H9 (cell line): ENCODE data around the gene LMOD3. TPM values are rescaled to one million over a fixed set of nuclear protein-coding genes. Genes with fewer than 3 reads are reported as not detected.

Source experiments
- DNase-seq: peaks from one replicate; pipeline ENCODE4 v3.0.0-alpha.2; 2017
- H2AFZ ChIP-seq: one replicate; pipeline ENCODE4 v1.6.1; 2013; ENCODE audit warnings: mild to moderate bottlenecking, low read length, control low read depth, moderate library complexity
- H2AK5ac ChIP-seq: 2 replicates; pipeline ENCODE4 v1.6.1; 2013; ENCODE audit warnings: low read length, control low read depth, mixed read lengths; ENCODE audit not compliant: insufficient read length
- H2BK120ac ChIP-seq: one replicate; pipeline ENCODE4 v1.6.1; 2013; ENCODE audit warnings: low read depth, mild to moderate bottlenecking, low read length, control low read depth, inconsistent platforms; ENCODE audit not compliant: poor library complexity, severe bottlenecking
- H2BK12ac ChIP-seq: 2 replicates; pipeline ENCODE4 v1.6.1; 2013; ENCODE audit warnings: low read length, control low read depth, mixed read lengths, low read depth; ENCODE audit not compliant: insufficient read length
- H2BK15ac ChIP-seq: 2 replicates; pipeline ENCODE4 v1.6.1; 2013; ENCODE audit warnings: low read depth, low read length, control low read depth
- H2BK20ac ChIP-seq: one replicate; pipeline ENCODE4 v1.6.1; 2013; ENCODE audit warnings: low read depth, mild to moderate bottlenecking, low read length, control low read depth, inconsistent platforms; ENCODE audit not compliant: poor library complexity, severe bottlenecking
- H2BK5ac ChIP-seq: 2 replicates; pipeline ENCODE4 v1.6.1; 2013; ENCODE audit warnings: low read length, control low read depth, mixed read lengths; ENCODE audit not compliant: insufficient read length
- H3K14ac ChIP-seq: 2 replicates; pipeline ENCODE4 v1.6.1; 2013; ENCODE audit warnings: low read length, control low read depth; ENCODE audit not compliant: insufficient read depth
- H3K18ac ChIP-seq: 2 replicates; pipeline ENCODE4 v1.6.1; 2013; ENCODE audit warnings: low read depth, mild to moderate bottlenecking, mixed read lengths, low read length, control low read depth; ENCODE audit not compliant: insufficient read length
- H3K23ac ChIP-seq: 2 replicates; pipeline ENCODE4 v1.6.1; 2013; ENCODE audit warnings: low read length, control low read depth, mixed read lengths, low read depth; ENCODE audit not compliant: insufficient read length
- H3K23me2 ChIP-seq: 2 replicates; pipeline ENCODE4 v1.6.1; 2013; ENCODE audit warnings: low read depth, mild to moderate bottlenecking, mixed read lengths, low read length, control low read depth; ENCODE audit not compliant: insufficient read length, poor library complexity, severe bottlenecking
- H3K27ac ChIP-seq: 2 replicates; pipeline ENCODE4 v1.5.1; 2013; ENCODE audit warnings: low read length, control low read depth, mixed read lengths, low read depth; ENCODE audit not compliant: insufficient read length
- H3K27me3 ChIP-seq: 2 replicates; pipeline ENCODE4 v1.6.1; 2013; ENCODE audit warnings: low read length, control low read depth, inconsistent platforms; ENCODE audit not compliant: insufficient read depth
- H3K4ac ChIP-seq: 2 replicates; pipeline ENCODE4 v1.6.1; 2013; ENCODE audit warnings: low read depth, mild to moderate bottlenecking, control low read depth, inconsistent platforms, low read length, moderate library complexity
- H3K4me1 ChIP-seq: 2 replicates; pipeline ENCODE4 v1.6.1; 2013; ENCODE audit warnings: low read length, control low read depth, inconsistent platforms; ENCODE audit not compliant: insufficient read depth
- H3K4me2 ChIP-seq: 2 replicates; pipeline ENCODE4 v1.6.1; 2013; ENCODE audit warnings: low read length, control low read depth, mixed read lengths; ENCODE audit not compliant: insufficient read length, insufficient read depth
- H3K56ac ChIP-seq: 2 replicates; pipeline ENCODE4 v1.6.1; 2013; ENCODE audit warnings: low read depth, mild to moderate bottlenecking, mixed read lengths, low read length, control low read depth; ENCODE audit not compliant: insufficient read length
- H3K79me1 ChIP-seq: 2 replicates; pipeline ENCODE4 v1.6.1; 2013; ENCODE audit warnings: low read depth, mild to moderate bottlenecking, moderate library complexity, low read length, control low read depth, inconsistent platforms; ENCODE audit not compliant: insufficient read depth, poor library complexity, severe bottlenecking
- H3K79me2 ChIP-seq: 2 replicates; pipeline ENCODE4 v1.6.1; 2013; ENCODE audit warnings: low read length, control low read depth, inconsistent platforms; ENCODE audit not compliant: insufficient read depth
- H3K9ac ChIP-seq: 2 replicates; pipeline ENCODE4 v1.6.1; 2013; ENCODE audit warnings: low read length, control low read depth, mixed read lengths; ENCODE audit not compliant: insufficient read length; ENCODE audit errors: extremely low read depth
- H3K9me3 ChIP-seq: one replicate; pipeline ENCODE4 v1.6.1; 2013; ENCODE audit warnings: low read depth, low read length, inconsistent platforms; ENCODE audit not compliant: control insufficient read depth
- H3T11ph ChIP-seq: one replicate; pipeline ENCODE4 v1.6.1; 2013; ENCODE audit warnings: mild to moderate bottlenecking, low read length, control low read depth, inconsistent platforms
- H4K20me1 ChIP-seq: one replicate; pipeline ENCODE4 v1.6.1; 2013; ENCODE audit not compliant: control insufficient read depth, insufficient read length, insufficient read depth
- H4K5ac ChIP-seq: 2 replicates; pipeline ENCODE4 v1.6.1; 2013; ENCODE audit warnings: low read depth, mild to moderate bottlenecking, mixed read lengths, low read length, control low read depth; ENCODE audit not compliant: insufficient read length
- H4K8ac ChIP-seq: replicated peaks from 2 replicates; pipeline ENCODE4 v1.6.1; 2013; ENCODE audit warnings: low read length, control low read depth, mixed read lengths, low read depth; ENCODE audit not compliant: insufficient read length
- H4K91ac ChIP-seq: 2 replicates; pipeline ENCODE4 v1.6.1; 2013; ENCODE audit warnings: low read depth, mild to moderate bottlenecking, moderate library complexity, mixed read lengths, low read length, control low read depth; ENCODE audit not compliant: insufficient read length
- H3K27ac Mint-ChIP-seq, 3 experiments: 2 replicates in 2 of 3; 3 replicates in 1 of 3; pipeline ENCODE4 v1.8.0; 2020 to 2021; ENCODE audit warnings: mixed read lengths in 3 of 3, mild to moderate bottlenecking in 1 of 3, moderate library complexity in 1 of 3
- H3K27me3 Mint-ChIP-seq: 2 replicates; pipeline ENCODE4 v1.8.0; 2021; ENCODE audit warnings: low read depth, mild to moderate bottlenecking, moderate library complexity, mixed read lengths
- H3K36me3 Mint-ChIP-seq, 3 experiments: 2 replicates in 2 of 3; 3 replicates in 1 of 3; pipeline ENCODE4 v1.8.0; 2020 to 2021; ENCODE audit warnings: low read depth in 3 of 3, mixed read lengths in 3 of 3; ENCODE audit not compliant: insufficient read depth in 1 of 3
- H3K4me1 Mint-ChIP-seq, 2 experiments: 2 replicates each; pipeline ENCODE4 v1.8.0; 2020; ENCODE audit warnings: mixed read lengths in 2 of 2
- H3K4me3 Mint-ChIP-seq, 2 experiments: 2 replicates in 1 of 2; 3 replicates in 1 of 2; pipeline ENCODE4 v1.8.0; 2020 to 2021; ENCODE audit warnings: mild to moderate bottlenecking in 2 of 2, mixed read lengths in 2 of 2, moderate library complexity in 1 of 2
- H3K9me3 Mint-ChIP-seq, 2 experiments: 2 replicates in 1 of 2; 3 replicates in 1 of 2; pipeline ENCODE4 v1.8.0; 2020; ENCODE audit warnings: mild to moderate bottlenecking in 2 of 2, mixed read lengths in 2 of 2, moderate library complexity in 1 of 2
- CTCF ChIP-seq: fragments of 200-600 bp; sonication (generic); conservative IDR thresholded peaks from 3 replicates; pipeline ENCODE4 v1.8.0; 2021; ENCODE audit warnings: antibody characterized with exemption, mild to moderate bottlenecking
- WGBS: extraction: QIAGEN DNeasy Blood & Tissue Kit; methylation state at CpG from one replicate; pipeline ENCODE4 v1.1.7; 2013; ENCODE audit warnings: missing lambda C conversion rate, low lambda C conversion rate, mixed read lengths; ENCODE audit not compliant: insufficient read length; ENCODE audit errors: extremely low coverage; 5-methylcytosine and 5-hydroxymethylcytosine counted together
- total RNA-seq: library from RNA; stranded (reverse); gene quantifications from 2 replicates; pipeline ENCODE4 v1.2.1, GENCODE V29; 2021

LMOD3 gene
- total RNA-seq, 1 experiment from 2014 or later: not detected

GRCh38 chr3:69079269-69080159, 42.9 kb downstream of the LMOD3 start:
- Histone ChIP-seq H4K8ac (no peak overlapping the region), H3K79me2 (peaks cover 5% of the 10 kb centered on the region; the same call in 1 of the 2 replicates), H3T11ph (no peak overlapping the region), H2BK15ac (no peak overlapping the region), H3K56ac (no peak overlapping the region), H3K9me3 (no peaks in the 10 kb centered on the region), H2BK20ac (no peak overlapping the region), H2AFZ (no peak overlapping the region), H3K4me1 (peaks cover 2% of the 10 kb centered on the region; the same call in 1 of the 2 replicates), H2BK5ac (no peak overlapping the region), H2BK12ac (no peak overlapping the region), H3K9ac (peak overlapping the region; percentile 70), H3K27me3 (no peaks in the 10 kb centered on the region), H3K27ac (no peak overlapping the region), H3K79me1 (peaks cover 6% of the 10 kb centered on the region), H3K23ac (no peak overlapping the region), H3K18ac (no peak overlapping the region), H2BK120ac (no peak overlapping the region), H4K5ac (no peak overlapping the region), H3K23me2 (peaks cover 2% of the 10 kb centered on the region), H3K4me2 (peak overlapping the region; percentile 92), H3K4ac (no peak overlapping the region), H2AK5ac (no peak overlapping the region), H4K20me1 (no peaks in the 10 kb centered on the region), H4K91ac (no peak overlapping the region), H3K14ac (peak overlapping the region; percentile 4)
- H3K36me3 Mint-ChIP-seq: peaks cover 1 to 12% (median 8%) of the 10 kb centered on the region in 3 experiments; a peak in 6 of 7 replicates
- H3K4me3 Mint-ChIP-seq: peak overlapping the region; percentile 85 to 92
- DNase-seq: peak; percentile 33
- no CpG with 5 or more reads among the region's 29 CpGs for WGBS
- H3K27me3 Mint-ChIP-seq: no peaks in the 10 kb centered on the region; the same call in 1 of the 2 replicates
- no peaks in the 10 kb centered on the region for H3K9me3 Mint-ChIP-seq
- peaks cover 23 to 27% of the 10 kb centered on the region in 2 experiments for H3K4me1 Mint-ChIP-seq
- H3K27ac Mint-ChIP-seq: peak overlapping the region in 2 of 3 experiments; percentile 20 to 40; a peak in 5 of 7 replicates
- TF ChIP-seq CTCF: no peak
